Coronary artery (tissue), 2 donors: Measurements from ENCODE around the gene SLIT3.

Experiments used
- DNase-seq: peaks from one replicate; pipeline ENCODE4 v3.0.0-alpha.2; 2017; ENCODE audit warnings: low spot score
- H3K27ac ChIP-seq, 2 donors: fragments of 200-600 bp; sonication (generic); one replicate each; pipeline ENCODE4 v1.5.1; 2016 to 2019
- H3K4me3 ChIP-seq: fragments of 200-600 bp; sonication (generic); 2 replicates; pipeline ENCODE4 v1.5.1; 2016; ENCODE audit warnings: mild to moderate bottlenecking, moderate library complexity
- CTCF ChIP-seq: fragments of 200-600 bp; sonication (generic); IDR thresholded peaks from one replicate; pipeline ENCODE4 v1.5.1; 2019; ENCODE audit warnings: antibody characterized with exemption

Gene SLIT3

GRCh38 chr5:169200125-169200778 lies 100.7 kb downstream of the SLIT3 start:
- H3K27ac ChIP-seq, result peak overlapping the region in 1 of 2 donors; percentile 13
- no peak for TF ChIP-seq CTCF
- no peak for DNase-seq
- H3K4me3 ChIP-seq, result no peak overlapping the region

- H3K27ac ChIP-seq, result peak overlapping the region; percentile 17 to 69
- no peak overlapping the region for H3K4me3 ChIP-seq
- no peak for DNase-seq
- no peak for TF ChIP-seq CTCF
Observed at GRCh38 chr5:169197343-169197742, 103.6 kb downstream of the SLIT3 start.

- peak overlapping the region; percentile 17 to 69 for H3K27ac ChIP-seq
- no peak for TF ChIP-seq CTCF
- DNase-seq, result no peak
- no peak overlapping the region for H3K4me3 ChIP-seq
Observed at GRCh38 chr5:169196059-169196458, 104.9 kb downstream of the SLIT3 start.

GRCh38 chr5:169195601-169196000 lies 105.3 kb downstream of the SLIT3 start:
- H3K27ac ChIP-seq, result peak overlapping the region; percentile 17 to 26
- TF ChIP-seq CTCF, result no peak

GRCh38 chr5:169192536-169192935 lies 108.4 kb downstream of the SLIT3 start:
- no peak overlapping the region for H3K27ac ChIP-seq
- no peak overlapping the region for H3K4me3 ChIP-seq
- no peak for DNase-seq
- no peak for TF ChIP-seq CTCF

More at GRCh38 chr5:169195601-169196000, 105.3 kb downstream of the SLIT3 start:
- no peak for DNase-seq
- H3K4me3 ChIP-seq, result no peak overlapping the region

GRCh38 chr5:169190849-169191248 lies 110.1 kb downstream of the SLIT3 start:
- Histone ChIP-seq H3K4me3 (no peak overlapping the region), H3K27ac (no peak overlapping the region)
- no peak for TF ChIP-seq CTCF
- DNase-seq, result no peak

GRCh38 chr5:169185626-169186025 lies 115.3 kb downstream of the SLIT3 start:
- no peak overlapping the region for H3K4me3 ChIP-seq
- no peak for DNase-seq
- no peak overlapping the region for H3K27ac ChIP-seq
- TF ChIP-seq CTCF, result no peak
